Calu3 (cell line): Measurements from ENCODE around the gene TTLL7. TPM values are rescaled to one million over a fixed set of nuclear protein-coding genes. Genes with fewer than 3 reads are reported as not detected.

Experiments
- BruUV-seq: library from RNA; stranded (reverse); fragments of 400-500 nt; replicated peaks from 2 replicates; lab custom pipeline; 2021; lab: Mats Ljungman, UMichigan
- CTCF ChIA-PET: fragments of 300-600 bp; sonication (Branson Sonifier 250); formaldehyde crosslinking; loops from one replicate; lab custom pipeline; 2022; ENCODE audit warnings: antibody characterized with exemption; lab: Charles Lee
- DNase-seq: peaks from one replicate; pipeline ENCODE4 v3.0.0; 2022
- H3K27ac Mint-ChIP-seq: one replicate; pipeline ENCODE4 v1.8.0; 2022; ENCODE audit warnings: mixed read lengths; ENCODE audit not compliant: unreplicated experiment
- H3K27me3 Mint-ChIP-seq: one replicate; pipeline ENCODE4 v1.8.0; 2022; ENCODE audit warnings: mixed read lengths; ENCODE audit not compliant: unreplicated experiment
- H3K36me3 Mint-ChIP-seq: one replicate; pipeline ENCODE4 v1.8.0; 2022; ENCODE audit warnings: mild to moderate bottlenecking, moderate library complexity, mixed read lengths; ENCODE audit not compliant: insufficient read depth, unreplicated experiment
- H3K4me1 Mint-ChIP-seq: one replicate; pipeline ENCODE4 v1.8.0; 2022; ENCODE audit warnings: mild to moderate bottlenecking, low read depth, mixed read lengths; ENCODE audit not compliant: unreplicated experiment
- H3K4me3 Mint-ChIP-seq: one replicate; pipeline ENCODE4 v1.8.0; 2022; ENCODE audit warnings: mild to moderate bottlenecking, low read depth, moderate library complexity, mixed read lengths; ENCODE audit not compliant: unreplicated experiment
- H3K9me3 Mint-ChIP-seq: one replicate; pipeline ENCODE4 v1.8.0; 2022; ENCODE audit warnings: low read depth, mixed read lengths; ENCODE audit not compliant: unreplicated experiment
- intact Hi-C: fragments of 100-400 bp; cut with micrococcal nuclease; formaldehyde crosslinking; loops from one replicate; pipeline ENCODE4 v1.10.0; 2022; ENCODE audit not compliant: unreplicated experiment
- total RNA-seq: library from RNA; stranded (reverse); gene quantifications from 2 replicates; pipeline ENCODE4 v1.2.3, GENCODE V29; 2022
- TF ChIP-seq, protein P1 (sequence below): fragments of 200-600 bp; IDR thresholded peaks from one replicate; pipeline ENCODE4 v1.8.0; 2022; ENCODE audit warnings: antibody characterized with exemption; ENCODE audit not compliant: unreplicated experiment

Gene TTLL7
- total RNA-seq, 1 experiment from 2014 or later, result 4.6 TPM

DNA sequence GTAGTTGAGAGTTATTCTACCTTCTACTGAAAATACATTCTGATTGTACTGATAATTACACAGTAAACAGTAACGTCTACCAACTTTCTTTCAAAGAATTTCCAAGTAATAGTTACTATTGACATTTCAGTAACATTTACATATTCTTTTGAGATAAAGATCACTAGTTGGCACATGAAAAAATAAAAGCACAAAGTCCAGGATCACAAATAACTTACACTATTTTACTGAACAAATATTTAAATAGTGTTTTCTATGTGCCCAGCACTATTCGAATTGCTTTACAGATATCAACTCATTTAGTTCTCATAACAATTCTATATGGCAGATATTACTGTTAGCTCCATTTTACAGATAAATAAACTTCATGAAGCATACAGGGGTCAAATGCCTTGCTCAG is 126.4 kb downstream of the TTLL7 start:
- CTCF ChIA-PET, result no interaction called here
- TF ChIP-seq, protein P1, sequence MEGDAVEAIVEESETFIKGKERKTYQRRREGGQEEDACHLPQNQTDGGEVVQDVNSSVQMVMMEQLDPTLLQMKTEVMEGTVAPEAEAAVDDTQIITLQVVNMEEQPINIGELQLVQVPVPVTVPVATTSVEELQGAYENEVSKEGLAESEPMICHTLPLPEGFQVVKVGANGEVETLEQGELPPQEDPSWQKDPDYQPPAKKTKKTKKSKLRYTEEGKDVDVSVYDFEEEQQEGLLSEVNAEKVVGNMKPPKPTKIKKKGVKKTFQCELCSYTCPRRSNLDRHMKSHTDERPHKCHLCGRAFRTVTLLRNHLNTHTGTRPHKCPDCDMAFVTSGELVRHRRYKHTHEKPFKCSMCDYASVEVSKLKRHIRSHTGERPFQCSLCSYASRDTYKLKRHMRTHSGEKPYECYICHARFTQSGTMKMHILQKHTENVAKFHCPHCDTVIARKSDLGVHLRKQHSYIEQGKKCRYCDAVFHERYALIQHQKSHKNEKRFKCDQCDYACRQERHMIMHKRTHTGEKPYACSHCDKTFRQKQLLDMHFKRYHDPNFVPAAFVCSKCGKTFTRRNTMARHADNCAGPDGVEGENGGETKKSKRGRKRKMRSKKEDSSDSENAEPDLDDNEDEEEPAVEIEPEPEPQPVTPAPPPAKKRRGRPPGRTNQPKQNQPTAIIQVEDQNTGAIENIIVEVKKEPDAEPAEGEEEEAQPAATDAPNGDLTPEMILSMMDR, result no peak
- H3K27ac Mint-ChIP-seq, result no peak overlapping the region
- BruUV-seq, result no TSS peak
- intact Hi-C loops, result no loop called here
- no peak for DNase-seq
- no peaks in the 10 kb centered on the region for H3K4me1 Mint-ChIP-seq
- H3K36me3 Mint-ChIP-seq, result no peaks in the 10 kb centered on the region
- no peak overlapping the region for H3K4me3 Mint-ChIP-seq
- no peaks in the 10 kb centered on the region for H3K27me3 Mint-ChIP-seq
- no peaks in the 10 kb centered on the region for H3K9me3 Mint-ChIP-seq

DNA sequence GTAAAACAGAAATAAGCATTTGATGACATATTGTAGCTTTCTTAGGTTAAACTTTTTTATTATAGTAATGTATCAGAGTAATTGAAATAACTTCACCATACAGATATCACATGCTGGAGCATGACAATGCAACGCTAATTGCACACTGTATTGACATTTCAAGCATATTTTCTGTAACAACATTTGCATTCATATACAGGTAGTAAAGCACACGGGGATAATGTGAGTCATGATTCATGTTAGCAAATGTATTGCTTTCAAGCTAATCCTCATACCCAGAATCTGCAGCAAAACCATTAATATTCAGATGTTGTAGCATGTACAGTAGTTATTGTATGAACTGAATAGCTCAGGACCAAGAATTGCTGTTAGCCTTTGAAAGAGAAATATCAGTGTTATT is 133.9 kb downstream of the TTLL7 start:
- Mint-ChIP-seq H3K27ac (no peak overlapping the region), H3K36me3 (peaks cover 10% of the 10 kb centered on the region), H3K27me3 (no peaks in the 10 kb centered on the region), H3K4me1 (no peaks in the 10 kb centered on the region), H3K4me3 (no peak overlapping the region), H3K9me3 (no peaks in the 10 kb centered on the region)
- CTCF ChIA-PET, result no interaction called here
- intact Hi-C loops, result no loop called here
- DNase-seq, result no peak
- no TSS peak for BruUV-seq
- TF ChIP-seq, protein P1, result no peak

DNA sequence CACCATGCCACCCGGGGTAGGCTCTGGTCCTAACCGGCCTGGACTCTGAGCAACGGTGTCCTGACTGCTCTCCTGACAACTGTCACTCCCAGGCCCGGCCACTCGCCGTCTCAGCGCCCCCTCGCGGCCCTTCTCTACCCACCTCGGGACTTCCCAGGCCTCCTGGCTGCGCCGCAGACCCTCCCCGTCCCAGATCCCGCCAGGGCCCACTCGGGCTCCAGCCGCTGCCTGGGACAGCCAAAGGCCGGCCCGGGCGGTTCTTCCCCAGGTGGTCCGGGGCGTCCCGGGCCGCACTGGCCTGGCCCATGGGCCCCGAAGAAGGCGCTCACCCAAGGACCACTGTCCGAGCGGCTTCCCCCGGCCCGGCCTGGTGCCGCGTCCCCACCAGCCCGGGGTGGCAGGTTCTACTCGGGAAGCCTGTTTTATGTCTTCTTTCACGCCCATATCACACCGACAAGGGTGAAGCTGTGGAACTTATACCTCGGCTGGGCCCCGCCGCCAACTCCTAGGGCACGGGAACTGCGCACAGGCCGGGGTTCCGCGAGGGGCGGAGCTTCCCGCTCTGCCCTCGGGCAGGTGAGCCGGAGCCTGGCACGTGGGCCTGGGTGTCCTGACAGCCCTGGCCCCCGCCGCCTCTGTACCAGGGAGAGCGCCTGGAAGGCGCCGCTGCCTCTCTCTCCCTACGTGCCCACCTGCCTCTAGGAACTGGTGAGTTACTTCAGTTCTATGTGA is 138.3 kb downstream of the TTLL7 start:
- Mint-ChIP-seq H3K9me3 (no peaks in the 10 kb centered on the region), H3K27ac (no peak overlapping the region), H3K36me3 (peaks cover 10% of the 10 kb centered on the region), H3K4me1 (no peaks in the 10 kb centered on the region), H3K4me3 (peak overlapping the region; percentile 76), H3K27me3 (no peaks in the 10 kb centered on the region)
- BruUV-seq, result no TSS peak
- TF ChIP-seq, protein P1, result peak; percentile 67
- CTCF ChIA-PET, result no interaction called here
- intact Hi-C loops, result no loop called here
- DNase-seq, result peak; percentile 93

DNA sequence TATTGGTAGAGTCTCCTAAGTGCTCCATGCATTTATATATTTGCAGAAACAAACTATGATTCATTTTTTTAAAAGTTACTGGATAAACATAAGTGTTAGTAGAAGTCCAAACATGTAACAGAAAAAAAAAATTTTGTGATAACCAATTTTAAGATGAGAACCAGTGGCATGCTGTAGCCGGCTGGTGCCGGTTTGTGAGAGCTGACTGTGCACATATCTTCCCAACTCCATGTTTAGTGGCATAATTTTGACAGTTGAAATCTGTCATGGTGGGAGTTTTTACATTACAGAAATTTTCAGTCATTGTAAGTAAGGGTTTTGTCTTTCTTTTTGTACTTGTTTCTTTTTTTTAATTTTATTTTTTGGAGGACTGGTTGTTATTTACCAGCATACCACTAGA is 141.2 kb downstream of the TTLL7 start:
- no peak for DNase-seq
- H3K36me3 Mint-ChIP-seq, result peaks cover 10% of the 10 kb centered on the region
- CTCF ChIA-PET, result no interaction called here
- no peaks in the 10 kb centered on the region for H3K27me3 Mint-ChIP-seq
- no peaks in the 10 kb centered on the region for H3K9me3 Mint-ChIP-seq
- intact Hi-C loops, result no loop called here
- TF ChIP-seq, protein P1, result no peak
- H3K4me1 Mint-ChIP-seq, result no peaks in the 10 kb centered on the region
- no TSS peak for BruUV-seq
- no peak overlapping the region for H3K4me3 Mint-ChIP-seq
- H3K27ac Mint-ChIP-seq, result no peak overlapping the region
